K562 (cell line): Measurements from ENCODE around the gene CNTNAP4. TPM values are rescaled to one million over a fixed set of nuclear protein-coding genes. Genes with fewer than 3 reads are reported as not detected.

Experiments
- ATAC-seq: fragments of 200-7000 bp; cut with Tn5 transposase; 3 replicates; pipeline ENCODE4 v1.9.1; 2020; ENCODE audit warnings: moderate library complexity
- BruUV-seq: library from RNA; stranded (reverse); fragments of 400-500 nt; replicated peaks from 2 replicates; lab custom pipeline; 2021; lab: Mats Ljungman, UMichigan
- CTCF ChIA-PET: fragments of 300-600 bp; formaldehyde crosslinking; extraction: SDS; loops from one replicate; lab custom pipeline; 2021; ENCODE audit warnings: low intra/inter-chr PET ratio; lab: Yijun Ruan, JAX
- POLR2A ChIA-PET: fragments of 300-600, 350-650 bp; sonication (Branson Sonifier 250); formaldehyde crosslinking; extraction: SDS; loops from one replicate; lab custom pipeline; 2021; ENCODE audit warnings: antibody characterized with exemption, inconsistent platforms; lab: Yijun Ruan, JAX
- DNase-seq, 4 experiments: peaks; one replicate each; pipeline versions ENCODE4 v3.0.0 to v3.0.0-alpha.2; 2011 to 2018; ENCODE audit warnings: low spot score in 3 of 4, mixed read lengths in 3 of 4; ENCODE audit errors: extremely low read depth in 1 of 4
- FAIRE-seq: peaks from 2 replicates; lab custom pipeline; 2011; peaks lifted over from hg19 to GRCh38; lab: Jason Lieb, UNC
- H2AFZ ChIP-seq: 2 replicates; pipeline ENCODE4 v1.6.0; 2011; ENCODE audit warnings: low read depth, low read length, control low read depth, inconsistent platforms
- H3K27ac ChIP-seq: fragments of 200-600 bp; 3 replicates; pipeline ENCODE4 v1.8.0; 2011; ENCODE audit warnings: low read depth, mild to moderate bottlenecking, control low read depth, inconsistent platforms, low read length, moderate library complexity, mixed read lengths; ENCODE audit errors: extremely low read depth
- H3K27me3 ChIP-seq, 2 experiments: fragments of 300-600 bp in 1 of 2; 2 replicates in 1 of 2; 3 replicates in 1 of 2; pipeline versions ENCODE4 v1.6.0 to v1.8.0; 2011; ENCODE audit warnings: inconsistent platforms in 2 of 2, low read length in 2 of 2, mild to moderate bottlenecking in 1 of 2, mixed read lengths in 1 of 2, moderate library complexity in 1 of 2; ENCODE audit not compliant: control insufficient read depth in 2 of 2, insufficient read depth in 2 of 2
- H3K36me3 ChIP-seq: fragments of 300-600 bp; 3 replicates; pipeline ENCODE4 v1.8.0; 2011; ENCODE audit warnings: mild to moderate bottlenecking, low read length, inconsistent platforms; ENCODE audit not compliant: control insufficient read depth, insufficient read depth
- H3K4me1 ChIP-seq, 2 experiments: fragments of 200-600 bp in 1 of 2; replicated peaks in 1 of 2; 2 replicates in 1 of 2; 3 replicates in 1 of 2; pipeline versions ENCODE4 v1.5.1 to v1.8.0; 2011; ENCODE audit warnings: inconsistent platforms in 2 of 2, low read length in 2 of 2, mild to moderate bottlenecking in 1 of 2, mixed read lengths in 1 of 2, moderate library complexity in 1 of 2; ENCODE audit not compliant: control insufficient read depth in 2 of 2, insufficient read depth in 2 of 2
- H3K4me2 ChIP-seq: 2 replicates; pipeline ENCODE4 v1.6.1; 2011; ENCODE audit warnings: low read length, control low read depth, inconsistent platforms, mixed read lengths; ENCODE audit not compliant: insufficient read depth
- H3K4me3 ChIP-seq: fragments of 200-600 bp; sonication (generic), shearing (Covaris generic); 2 replicates; pipeline ENCODE4 v1.5.1; 2016; ENCODE audit warnings: control low read depth, inconsistent platforms
- H3K79me2 ChIP-seq: fragments of 200-600 bp; 3 replicates; pipeline ENCODE4 v1.8.0; 2011; ENCODE audit warnings: low read length, inconsistent platforms; ENCODE audit not compliant: control insufficient read depth, insufficient read depth
- H3K9ac ChIP-seq, 2 experiments: 2 replicates each; pipeline versions ENCODE4 v1.6.0 to v1.6.1; 2011; ENCODE audit warnings: low read depth in 2 of 2, low read length in 2 of 2, control low read depth in 1 of 2, inconsistent platforms in 1 of 2, mild to moderate bottlenecking in 1 of 2, mixed read lengths in 1 of 2; ENCODE audit not compliant: insufficient read depth in 1 of 2
- H3K9me1 ChIP-seq: one replicate; pipeline ENCODE4 v1.6.0; 2011; ENCODE audit warnings: inconsistent platforms, mild to moderate bottlenecking, low read length, moderate library complexity; ENCODE audit not compliant: control insufficient read depth, insufficient read depth
- H3K9me3 ChIP-seq: replicated peaks from 2 replicates; pipeline ENCODE4 v1.5.1; 2011; ENCODE audit warnings: low read depth, low read length, inconsistent platforms; ENCODE audit not compliant: control insufficient read depth, insufficient read depth
- H4K20me1 ChIP-seq: replicated peaks from 2 replicates; pipeline ENCODE4 v1.6.1; 2011; ENCODE audit warnings: low read length, inconsistent platforms, mixed read lengths; ENCODE audit not compliant: control insufficient read depth, insufficient read depth
- HMBOX1 ChIP-seq: sonication (generic); IDR thresholded peaks from 2 replicates; pipeline ENCODE4 v1.6.1; 2016
- MAZ ChIP-seq, 2 experiments: fragments of 450-650 bp in 1 of 2; sonication (generic) in 1 of 2; formaldehyde crosslinking; IDR thresholded peaks in 1 of 2; conservative IDR thresholded peaks in 1 of 2; 2 replicates each; pipeline versions ENCODE4 v1.4.0 to v1.5.0; 2020; ENCODE audit warnings: mild to moderate bottlenecking in 1 of 2, missing genetic modification reagents in 1 of 2
- NONO ChIP-seq, 2 experiments: fragments of 200-400 bp in 1 of 2; fragments of 450-650 bp in 1 of 2; formaldehyde crosslinking in 1 of 2; IDR thresholded peaks; 2 replicates each; pipeline ENCODE4 v1.6.1; 2017; ENCODE audit warnings: low read depth in 2 of 2, mild to moderate bottlenecking in 2 of 2, moderate library complexity in 2 of 2, low read length in 1 of 2
- PREB ChIP-seq: sonication (generic); formaldehyde crosslinking; IDR thresholded peaks from 2 replicates; pipeline ENCODE4 v1.8.1; 2023; ENCODE audit warnings: mild to moderate bottlenecking, missing genetic modification reagents
- PYGO2 ChIP-seq: fragments of 450-650 bp; IDR thresholded peaks from 2 replicates; pipeline ENCODE4 v1.6.1; 2016; ENCODE audit warnings: mild to moderate bottlenecking, missing genetic modification characterization, moderate library complexity, missing compliant biosample characterization
- TAF1 ChIP-seq: IDR thresholded peaks from 2 replicates; pipeline ENCODE4 v1.6.1; 2011; ENCODE audit warnings: mild to moderate bottlenecking, low read length, moderate library complexity; ENCODE audit not compliant: insufficient read depth, control insufficient read depth, severe bottlenecking; ENCODE audit errors: extremely low read depth
- TCFL5 ChIP-seq: fragments of 250-450 bp; sonication (Bioruptor Pico); conservative IDR thresholded peaks from 2 replicates; pipeline ENCODE4 v1.6.1; 2021; ENCODE audit warnings: mild to moderate bottlenecking, moderate library complexity, matching md5 sums
- XRCC4 ChIP-seq: IDR thresholded peaks from one replicate; pipeline ENCODE4 v1.6.1; 2011; ENCODE audit not compliant: insufficient read depth, insufficient read length; ENCODE audit errors: extremely low read depth
- ZNF174 ChIP-seq: fragments of 250-450 bp; sonication (Bioruptor Pico); IDR thresholded peaks from 2 replicates; pipeline ENCODE4 v1.4.0; 2020; ENCODE audit warnings: mild to moderate bottlenecking
- ZNF75A ChIP-seq: fragments of 450-650 bp; formaldehyde crosslinking; IDR thresholded peaks from 2 replicates; pipeline ENCODE4 v1.4.0; 2020; ENCODE audit warnings: mild to moderate bottlenecking
- WGBS: fragments of 100-300 bp; shearing (Covaris generic); methylation state at CpG from one replicate; pipeline ENCODE4 v1.1.6; 2016; ENCODE audit warnings: low coverage, mixed read lengths; ENCODE audit not compliant: insufficient coverage; ENCODE audit errors: missing lambda C conversion rate; 5-methylcytosine and 5-hydroxymethylcytosine counted together
- in situ Hi-C: fragments of 300-500 bp; cut with MboI; formaldehyde crosslinking; loops from 4 replicates; pipeline ENCODE4 v1.15.0; 2018; ENCODE audit warnings: inconsistent platforms, mixed read lengths
- intact Hi-C: fragments of 100-400 bp; cut with micrococcal nuclease; formaldehyde crosslinking; loops from 2 replicates; pipeline ENCODE4 v1.14.2; 2022
- polyA plus RNA-seq, 8 experiments: library from polyadenylated mRNA; depleted of rRNA in 4 of 8; stranded (reverse) in 5 of 8; unstranded in 3 of 8; fragments of >200 nt; fragmentation: Nextera tagmentation in 2 of 8; fragmentation: Illumina TruSeq in 1 of 8; extraction: Ambion mirVana in 2 of 8; extraction: Trizol in 1 of 8; gene quantifications; 2 replicates each; pipeline versions ENCODE4 v1.2.1 to v1.2.3, GENCODE V29; 2011 to 2014; ENCODE audit warnings: inconsistent platforms in 1 of 8, missing spikeins in 1 of 8
- total RNA-seq, 7 experiments: library from RNA; depleted of rRNA in 6 of 7; stranded (reverse); fragments of >200 nt in 6 of 7; fragmentation: Illumina TruSeq in 2 of 7; extraction: Trizol in 2 of 7; gene quantifications; 2 replicates each; pipeline versions ENCODE4 v1.2.1 to v1.2.3, GENCODE V29; 2011 to 2021; ENCODE audit warnings: low replicate concordance in 1 of 7

The CNTNAP4 gene
- total and polyA plus RNA-seq, 9 of the 15 experiments (the other 6 are each of a cell fraction or from before 2014, with no cell fraction given) = not detected

GRCh38 chr16:76474048-76474447 lies 196.8 kb downstream of the CNTNAP4 start:
- Histone ChIP-seq H3K9me3 (no peaks in the 10 kb centered on the region), H3K27ac (no peak overlapping the region), H3K4me2 (no peak overlapping the region)
- CTCF ChIA-PET = no interaction called here
- POLR2A ChIA-PET = no interaction called here
- in situ Hi-C loops (no loop called here), intact Hi-C loops (no loop called here)
- TF ChIP-seq NONO (IDR thresholded peaks at IDR 0.05; ENCODE audit: low read depth in 2 of 2, low read length in 1 of 2) (no peak), XRCC4 (no peak), ZNF75A (CRISPR knock-in tag) (no peak), HMBOX1 (no peak), TCFL5 (CRISPR knock-in tag) (no peak), MAZ (CRISPR knock-in tag; conservative IDR thresholded peaks at IDR 0.05 in 1 of 2, IDR thresholded peaks at IDR 0.05 in 1 of 2) (no peak), ZNF174 (CRISPR knock-in tag) (no peak), PREB (CRISPR knock-in tag) (no peak), TAF1 (no peak), PYGO2 (no peak)
- TF ChIP-seq, all 486 proteins: peak for 0
- no peaks in the 10 kb centered on the region for H3K36me3 ChIP-seq
- no TSS peak for BruUV-seq
- H4K20me1 ChIP-seq = no peaks in the 10 kb centered on the region
- H3K4me3 ChIP-seq = no peak overlapping the region
- H3K9ac ChIP-seq = no peak overlapping the region
- no peaks in the 10 kb centered on the region for H3K79me2 ChIP-seq
- no peak overlapping the region for H2AFZ ChIP-seq
- H3K27me3 ChIP-seq = no peaks in the 10 kb centered on the region
- H3K4me1 ChIP-seq = no peaks in the 10 kb centered on the region
- no peak for ATAC-seq
- no peaks in the 10 kb centered on the region for H3K9me1 ChIP-seq
- no peak for DNase-seq
- no peak for FAIRE-seq
- WGBS = 0% methylated on average over 2 of the region's 2 CpGs
